BLaER1 treated with 17β-estradiol and CSF1 and Interleukin-3, amounts not matched to agents 10 nM and 100 nM (cell line): Measurements from ENCODE around the gene LMO7.

Source experiments
- H3K27ac ChIP-seq, 11 experiments: shearing (Covaris generic); formaldehyde crosslinking; 2 replicates each; pipeline ENCODE4 v1.8.1; 2022
- H3K27me3 ChIP-seq, 11 experiments: shearing (Covaris generic); formaldehyde crosslinking; 2 replicates each; pipeline ENCODE4 v1.8.1; 2022
- H3K36me3 ChIP-seq, 11 experiments: shearing (Covaris generic); formaldehyde crosslinking; 2 replicates each; pipeline ENCODE4 v1.8.1; 2022
- H3K4me1 ChIP-seq, 10 experiments: shearing (Covaris generic); formaldehyde crosslinking; 2 replicates each; pipeline ENCODE4 v1.8.1; 2022
- H3K4me2 ChIP-seq, 11 experiments: shearing (Covaris generic); formaldehyde crosslinking; 2 replicates each; pipeline ENCODE4 v1.8.1; 2022
- H3K4me3 ChIP-seq, 10 experiments: shearing (Covaris generic); formaldehyde crosslinking; 2 replicates each; pipeline ENCODE4 v1.8.1; 2022
- H3K9ac ChIP-seq, 11 experiments: shearing (Covaris generic); formaldehyde crosslinking; 2 replicates each; pipeline ENCODE4 v1.8.1; 2022
- H3K9me3 ChIP-seq, 11 experiments: shearing (Covaris generic); formaldehyde crosslinking; replicated peaks in 1 of 11; 2 replicates each; pipeline ENCODE4 v1.8.1; 2022
- H4K20me1 ChIP-seq, 11 experiments: shearing (Covaris generic); formaldehyde crosslinking; 2 replicates each; pipeline ENCODE4 v1.8.1; 2022
- Cebpa-rat ChIP-seq, 11 experiments: shearing (Covaris generic); IDR thresholded peaks; 2 replicates each; pipeline ENCODE4 v1.8.1; 2022

LMO7 gene

GRCh38 chr13:75700552-75700951 is 64.4 kb downstream of the LMO7 start:
- no peaks in the 10 kb centered on the region for H4K20me1 ChIP-seq
- no peak for TF ChIP-seq Cebpa-rat (IDR thresholded peaks at IDR 0.05)
- no peaks in the 10 kb centered on the region for H3K27me3 ChIP-seq
- no peak overlapping the region for H3K9ac ChIP-seq
- no peaks in the 10 kb centered on the region for H3K36me3 ChIP-seq
- H3K4me3 ChIP-seq: no peak overlapping the region
- no peak overlapping the region for H3K27ac ChIP-seq
- no peak overlapping the region for H3K4me2 ChIP-seq
- peaks cover 4 to 19% (median 10%) of the 10 kb centered on the region in 11 experiments; a peak in 16 of 22 replicates for H3K9me3 ChIP-seq
- H3K4me1 ChIP-seq: peaks cover 0 to 28% (median 3%) of the 10 kb centered on the region in 10 experiments; a peak in 9 of 20 replicates

DNA sequence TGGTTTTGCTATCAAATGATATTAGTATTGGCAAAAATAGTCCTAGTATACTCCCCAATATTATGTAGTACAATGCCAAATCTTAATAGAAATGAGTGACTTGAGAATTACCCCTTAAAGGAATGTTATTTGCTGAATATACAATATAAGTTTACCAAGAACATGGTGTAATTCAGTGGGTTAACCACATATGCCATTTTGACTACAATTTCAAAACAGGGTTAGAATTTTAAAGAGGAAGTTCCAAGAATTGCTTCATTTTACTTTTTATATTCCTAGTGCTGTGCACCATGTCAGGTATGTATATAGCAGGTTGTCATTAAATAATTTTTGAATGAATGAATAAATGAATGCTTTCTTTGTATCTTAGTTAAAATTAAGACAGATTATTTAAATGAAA is 66.3 kb downstream of the LMO7 start:
- peak overlapping the region in 5 of 11 experiments; percentile 25 to 68 (median 49); a peak in 9 of 22 replicates for H3K4me2 ChIP-seq
- no peaks in the 10 kb centered on the region for H3K27me3 ChIP-seq
- H3K27ac ChIP-seq: peak overlapping the region in 5 of 11 experiments; percentile 12 to 69 (median 60); a peak in 9 of 22 replicates
- no peaks in the 10 kb centered on the region for H3K36me3 ChIP-seq
- H3K4me1 ChIP-seq: peaks cover 0 to 28% (median 3%) of the 10 kb centered on the region in 10 experiments; a peak in 9 of 20 replicates
- H3K9ac ChIP-seq: 0 out of 22 replicates have a peak overlapping the region, but pooled peaks of 1 of the 11 experiments have one; percentile 14
- no peak overlapping the region for H3K4me3 ChIP-seq
- peaks cover 4 to 19% (median 10%) of the 10 kb centered on the region in 11 experiments; a peak in 16 of 22 replicates for H3K9me3 ChIP-seq
- no peaks in the 10 kb centered on the region for H4K20me1 ChIP-seq
- TF ChIP-seq Cebpa-rat (IDR thresholded peaks at IDR 0.05): no peak

- H3K27ac ChIP-seq: peak overlapping the region in 3 of 11 experiments; percentile 12 to 49 (median 21); a peak in 3 of 22 replicates
- H3K4me1 ChIP-seq: peaks cover 0 to 28% (median 3%) of the 10 kb centered on the region in 10 experiments; a peak in 9 of 20 replicates
- peaks cover 4 to 18% (median 10%) of the 10 kb centered on the region in 11 experiments; a peak in 16 of 22 replicates for H3K9me3 ChIP-seq
- no peaks in the 10 kb centered on the region for H3K36me3 ChIP-seq
- no peak for TF ChIP-seq Cebpa-rat (IDR thresholded peaks at IDR 0.05)
- H3K4me3 ChIP-seq: no peak overlapping the region
- H3K9ac ChIP-seq: no peak overlapping the region
- no peak overlapping the region for H3K4me2 ChIP-seq
- no peaks in the 10 kb centered on the region for H4K20me1 ChIP-seq
- H3K27me3 ChIP-seq: no peaks in the 10 kb centered on the region
Measured at GRCh38 chr13:75703769-75704168, 67.6 kb downstream of the LMO7 start.

DNA sequence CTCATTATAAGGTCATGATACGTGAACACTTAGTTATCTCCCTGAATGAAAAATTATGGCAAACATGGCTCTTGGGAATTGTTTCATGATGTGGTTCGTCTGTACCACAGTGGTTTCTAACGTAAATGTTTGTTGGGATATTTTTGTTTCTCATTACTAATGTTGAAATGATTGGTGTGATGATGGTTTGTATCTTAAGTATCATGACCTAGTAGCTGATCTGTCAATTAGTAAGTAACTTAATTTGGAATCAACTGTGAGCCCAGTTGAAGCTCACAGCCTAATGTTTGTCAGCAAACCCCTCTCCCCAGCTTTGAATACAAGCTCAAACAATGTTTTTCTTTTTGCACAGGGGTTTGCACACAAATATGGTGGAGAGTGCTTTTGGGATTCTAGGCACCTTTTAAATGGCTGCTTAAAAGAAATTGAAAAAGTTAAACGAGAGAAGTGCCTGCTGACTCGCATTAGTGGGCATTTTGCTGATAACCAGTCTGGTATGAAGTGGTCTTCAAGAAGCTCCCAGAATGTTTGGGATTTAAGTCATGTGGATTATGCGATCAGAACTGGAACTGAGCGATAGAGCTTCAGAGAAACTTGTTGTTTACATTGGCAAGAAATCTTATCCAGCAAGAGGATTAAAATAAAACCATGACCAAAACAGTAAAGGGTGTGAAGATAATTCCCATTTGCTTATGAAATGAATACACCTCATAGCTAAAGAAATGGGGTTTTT is 68.2 kb downstream of the LMO7 start:
- peak overlapping the region in 3 of 11 experiments; percentile 9 to 45 (median 29); a peak in 2 of 22 replicates for H3K27ac ChIP-seq
- no peak for TF ChIP-seq Cebpa-rat (IDR thresholded peaks at IDR 0.05)
- no peaks in the 10 kb centered on the region for H3K27me3 ChIP-seq
- no peak overlapping the region for H3K9ac ChIP-seq
- H3K36me3 ChIP-seq: no peaks in the 10 kb centered on the region
- no peak overlapping the region for H3K4me3 ChIP-seq
- H3K9me3 ChIP-seq: peaks cover under 1 to 12% (median 6%) of the 10 kb centered on the region in 11 experiments; a peak in 16 of 22 replicates
- H4K20me1 ChIP-seq: no peaks in the 10 kb centered on the region
- no peak overlapping the region; a peak in 1 of 22 replicates for H3K4me2 ChIP-seq
- peaks cover 0 to 28% (median 3%) of the 10 kb centered on the region in 10 experiments; a peak in 9 of 20 replicates for H3K4me1 ChIP-seq

- H3K9ac ChIP-seq: no peak overlapping the region
- H3K4me3 ChIP-seq: no peak overlapping the region
- peaks cover 0 to 6% (median under 1%) of the 10 kb centered on the region in 11 experiments; a peak in 9 of 22 replicates for H3K9me3 ChIP-seq
- peak overlapping the region in 1 of 11 experiments; percentile 14; a peak in 2 of 22 replicates for H3K4me2 ChIP-seq
- peak overlapping the region in 3 of 11 experiments; percentile 29 to 45 (median 44); a peak in 2 of 22 replicates for H3K27ac ChIP-seq
- no peaks in the 10 kb centered on the region for H3K27me3 ChIP-seq
- H4K20me1 ChIP-seq: no peaks in the 10 kb centered on the region
- peaks cover 0 to 28% (median 3%) of the 10 kb centered on the region in 10 experiments; a peak in 9 of 20 replicates for H3K4me1 ChIP-seq
- no peak for TF ChIP-seq Cebpa-rat (IDR thresholded peaks at IDR 0.05)
- H3K36me3 ChIP-seq: no peaks in the 10 kb centered on the region
Measured at GRCh38 chr13:75704927-75705288, 68.8 kb downstream of the LMO7 start.

GRCh38 chr13:75705395-75705794 is 69.3 kb downstream of the LMO7 start:
- Histone ChIP-seq H3K4me1 (peaks cover 0 to 28% (median 3%) of the 10 kb centered on the region in 10 experiments; a peak in 9 of 20 replicates), H3K36me3 (no peaks in the 10 kb centered on the region), H3K27me3 (no peaks in the 10 kb centered on the region), H3K27ac (peak overlapping the region in 1 of 11 experiments; percentile 45; a peak in 1 of 22 replicates), H3K4me3 (no peak overlapping the region), H3K9ac (no peak overlapping the region), H3K4me2 (peak overlapping the region in 1 of 11 experiments; percentile 14; a peak in 2 of 22 replicates), H4K20me1 (no peaks in the 10 kb centered on the region), H3K9me3 (peaks cover 0 to 6% (median 0%) of the 10 kb centered on the region in 11 experiments; a peak in 1 of 22 replicates)
- TF ChIP-seq Cebpa-rat (IDR thresholded peaks at IDR 0.05): no peak

DNA sequence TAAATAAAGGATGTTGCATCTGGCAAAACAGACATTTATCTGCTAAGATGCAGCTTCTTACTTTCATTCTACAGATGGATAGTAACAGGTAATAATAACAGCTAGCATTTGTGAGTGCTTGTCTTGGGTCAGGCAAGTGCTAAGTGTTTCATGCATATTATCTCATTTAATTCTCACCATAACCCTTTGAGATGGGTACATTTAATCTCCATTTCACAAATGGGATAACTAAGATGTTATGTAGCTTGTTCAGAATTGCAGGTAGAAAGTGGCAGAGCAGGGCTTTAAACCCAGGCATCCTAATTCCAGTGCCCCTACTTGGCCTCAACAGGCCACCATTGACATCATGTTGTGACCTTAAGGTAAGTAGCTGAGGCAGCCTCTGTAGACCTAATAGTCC is 69.8 kb downstream of the LMO7 start:
- no peak overlapping the region for H3K27ac ChIP-seq
- no peaks in the 10 kb centered on the region for H3K36me3 ChIP-seq
- H3K4me2 ChIP-seq: no peak overlapping the region

GRCh38 chr13:75713852-75714251 is 77.7 kb downstream of the LMO7 start:
- Histone ChIP-seq H3K4me3 (no peak overlapping the region), H3K9me3 (peaks cover 0 to 5% (median 0%) of the 10 kb centered on the region in 11 experiments; a peak in 2 of 22 replicates), H3K36me3 (no peaks in the 10 kb centered on the region; a peak in 1 of 22 replicates), H3K27ac (no peak overlapping the region), H4K20me1 (no peaks in the 10 kb centered on the region), H3K4me2 (no peak overlapping the region), H3K4me1 (no peaks in the 10 kb centered on the region), H3K9ac (no peak overlapping the region), H3K27me3 (no peaks in the 10 kb centered on the region)
- TF ChIP-seq Cebpa-rat (IDR thresholded peaks at IDR 0.05): no peak

More for the DNA sequence above, 69.8 kb downstream of the LMO7 start:
- Histone ChIP-seq H3K9ac (no peak overlapping the region), H4K20me1 (no peaks in the 10 kb centered on the region), H3K9me3 (0 out of 22 replicates have a peak, but pooled peaks cover 0 to 5% (median 0%) of the 10 kb centered on the region in 11 experiments), H3K4me1 (peaks cover 0 to 28% (median 3%) of the 10 kb centered on the region in 10 experiments; a peak in 9 of 20 replicates), H3K27me3 (no peaks in the 10 kb centered on the region), H3K4me3 (no peak overlapping the region)
- TF ChIP-seq Cebpa-rat (IDR thresholded peaks at IDR 0.05): no peak
